H1 (cell line): ENCODE data around the gene ZNF280C. TPM values are rescaled to one million over a fixed set of nuclear protein-coding genes. Genes with fewer than 3 reads are reported as not detected.

ENCODE experiments used
- CBX8 ChIP-seq: fragments of 300-800, 300-1000 bp; sonication (generic); IDR thresholded peaks from 2 replicates; pipeline ENCODE4 v1.7.1; 2016; ENCODE audit warnings: low read depth, low read length, borderline replicate concordance
- EP300 ChIP-seq, 2 experiments: IDR thresholded peaks; 1 replicate in 1 of 2; 2 replicates in 1 of 2; pipeline ENCODE4 v1.6.1; 2011 to 2012; ENCODE audit warnings: low read depth in 2 of 2, low read length in 2 of 2, mild to moderate bottlenecking in 2 of 2, borderline replicate concordance in 1 of 2, inconsistent platforms in 1 of 2, moderate library complexity in 1 of 2
- KDM4A ChIP-seq: IDR thresholded peaks from one replicate; pipeline ENCODE4 v1.7.1; 2012; ENCODE audit warnings: low read depth, mild to moderate bottlenecking, moderate library complexity, low read length, inconsistent platforms; ENCODE audit not compliant: severe bottlenecking
- KDM5A ChIP-seq: fragments of 200-600 bp; IDR thresholded peaks from 2 replicates; pipeline ENCODE4 v1.7.1; 2012; ENCODE audit warnings: mild to moderate bottlenecking, low read length, inconsistent platforms, mixed read lengths
- POU5F1 ChIP-seq: IDR thresholded peaks from 2 replicates; pipeline ENCODE4 v1.6.1; 2011; ENCODE audit warnings: low read depth, mild to moderate bottlenecking, low read length, moderate library complexity
- polyA plus RNA-seq, 7 experiments: library from polyadenylated mRNA; depleted of rRNA in 3 of 7; stranded (reverse) in 5 of 7; unstranded in 2 of 7; fragments of >200 nt in 5 of 7; fragments of 200-250 nt in 2 of 7; gene quantifications; 1 replicate in 5 of 7; 2 replicates in 1 of 7; 4 replicates in 1 of 7; pipeline versions ENCODE4 v1.2.1 to v1.2.3, GENCODE V29; 2011 to 2013; ENCODE audit warnings: missing spikeins in 2 of 7, mixed read lengths in 2 of 7
- total RNA-seq: library from RNA; stranded (reverse); fragmentation: NEBNext Ultra II Directional; extraction: Animal tissue kit (Norgen Biotek cat#: 25700); gene quantifications from 2 replicates; pipeline ENCODE4 v1.2.1, GENCODE V29; 2021
- TF ChIP-seq, protein P1 (sequence below): IDR thresholded peaks from 2 replicates; pipeline ENCODE4 v1.6.1; 2012; ENCODE audit warnings: inconsistent platforms

Gene ZNF280C
- total and polyA plus RNA-seq, 2 of the 8 experiments (the other 6 are each of a cell fraction or from before 2014, with no cell fraction given): 8.4 to 13.4 TPM

DNA sequence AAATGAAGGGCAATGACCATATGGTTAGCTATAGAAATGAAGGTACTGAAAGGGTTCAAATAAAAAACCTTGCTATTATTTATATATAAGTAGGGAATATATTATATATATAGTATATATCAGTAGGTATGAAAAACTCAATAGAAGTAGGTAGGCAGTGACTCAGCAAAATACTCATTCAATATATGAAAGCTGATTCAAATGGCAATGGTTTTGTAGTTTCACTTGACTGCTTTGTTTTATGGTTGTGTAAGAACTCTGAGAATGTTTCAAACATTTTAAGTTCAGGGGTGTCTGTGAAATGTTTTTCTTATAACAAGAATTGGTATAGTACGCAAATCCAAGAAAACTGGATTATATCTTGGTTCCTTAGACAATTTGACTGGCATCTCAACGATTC is 4.1 kb downstream of the ZNF280C start (continued):
- TF ChIP-seq KDM4A (no peak), POU5F1 (no peak), EP300 (IDR thresholded peaks at IDR 0.05; ENCODE audit: borderline replicate concordance in 1 of 2, low read depth in 2 of 2, low read length in 2 of 2) (no peak), CBX8 (no peak), KDM5A (no peak)
- TF ChIP-seq, protein P1, sequence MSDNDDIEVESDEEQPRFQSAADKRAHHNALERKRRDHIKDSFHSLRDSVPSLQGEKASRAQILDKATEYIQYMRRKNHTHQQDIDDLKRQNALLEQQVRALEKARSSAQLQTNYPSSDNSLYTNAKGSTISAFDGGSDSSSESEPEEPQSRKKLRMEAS: no peak
